ENCODE measurements around the gene RNLS.

GRCh38 chr10:88316292-88316861, 266.7 kb downstream of the RNLS start:
- no peak for TF ChIP-seq POLR2A (IDR thresholded peaks at IDR 0.05)
- TF ChIP-seq CTCF (IDR thresholded peaks at IDR 0.05) = no peak

All from tibial nerve (tissue), 3 donors.